Trophoblast cell (in vitro differentiated cells and primary cell): ENCODE measurements around the gene PDXP.

Source experiments
- DNase-seq, 2 donors: peaks; one replicate each; pipeline ENCODE4 v3.0.0-alpha.2; 2016
- H2AFZ ChIP-seq: 2 replicates; pipeline ENCODE4 v1.6.1; 2013; ENCODE audit warnings: low read length, moderate library complexity, mild to moderate bottlenecking; ENCODE audit not compliant: insufficient read depth, poor library complexity
- H2AK5ac ChIP-seq: 2 replicates; pipeline ENCODE4 v1.6.1; 2013; ENCODE audit warnings: mild to moderate bottlenecking, low read length
- H2BK120ac ChIP-seq: 2 replicates; pipeline ENCODE4 v1.6.1; 2013; ENCODE audit warnings: low read length, mild to moderate bottlenecking, moderate library complexity; ENCODE audit not compliant: insufficient read depth, poor library complexity
- H2BK12ac ChIP-seq: 2 replicates; pipeline ENCODE4 v1.6.1; 2013; ENCODE audit warnings: mild to moderate bottlenecking, low read length, moderate library complexity
- H2BK5ac ChIP-seq: 2 replicates; pipeline ENCODE4 v1.6.1; 2013; ENCODE audit warnings: low read length, low read depth, moderate library complexity, mild to moderate bottlenecking; ENCODE audit not compliant: poor library complexity
- H3K14ac ChIP-seq: 2 replicates; pipeline ENCODE4 v1.6.1; 2013; ENCODE audit warnings: mild to moderate bottlenecking, low read length
- H3K18ac ChIP-seq: 2 replicates; pipeline ENCODE4 v1.6.1; 2013; ENCODE audit warnings: mild to moderate bottlenecking, low read length
- H3K23ac ChIP-seq: 2 replicates; pipeline ENCODE4 v1.6.1; 2013; ENCODE audit warnings: low read length
- H3K27ac ChIP-seq: 2 replicates; pipeline ENCODE4 v1.5.1; 2013; ENCODE audit warnings: low read depth, mild to moderate bottlenecking, inconsistent platforms, low read length, moderate library complexity
- H3K27me3 ChIP-seq: 2 replicates; pipeline ENCODE4 v1.6.1; 2013; ENCODE audit warnings: inconsistent platforms, mild to moderate bottlenecking, low read length, moderate library complexity; ENCODE audit not compliant: insufficient read depth
- H3K36me3 ChIP-seq, 2 experiments: 1 replicate in 1 of 2; 2 replicates in 1 of 2; pipeline ENCODE4 v1.6.1; 2013; ENCODE audit warnings: low read length in 2 of 2, mild to moderate bottlenecking in 2 of 2, moderate library complexity in 1 of 2; ENCODE audit not compliant: insufficient read depth in 2 of 2, control insufficient read depth in 1 of 2
- H3K4ac ChIP-seq: 2 replicates; pipeline ENCODE4 v1.6.1; 2013; ENCODE audit warnings: low read depth, mild to moderate bottlenecking, low read length, moderate library complexity
- H3K4me1 ChIP-seq, 2 experiments: 1 replicate in 1 of 2; 2 replicates in 1 of 2; pipeline ENCODE4 v1.6.1; 2013; ENCODE audit warnings: low read length in 2 of 2, mild to moderate bottlenecking in 2 of 2, moderate library complexity in 1 of 2; ENCODE audit not compliant: insufficient read depth in 2 of 2, control insufficient read depth in 1 of 2
- H3K4me2 ChIP-seq: 2 replicates; pipeline ENCODE4 v1.6.1; 2013; ENCODE audit warnings: inconsistent platforms, mild to moderate bottlenecking, low read length, moderate library complexity
- H3K4me3 ChIP-seq: 2 replicates; pipeline ENCODE4 v1.5.1; 2013; ENCODE audit warnings: mild to moderate bottlenecking, low read depth, low read length, inconsistent platforms
- H3K79me1 ChIP-seq: one replicate; pipeline ENCODE4 v1.6.1; 2013; ENCODE audit warnings: low read length
- H3K79me2 ChIP-seq: 2 replicates; pipeline ENCODE4 v1.6.1; 2013; ENCODE audit warnings: low read length, mild to moderate bottlenecking; ENCODE audit not compliant: control insufficient read depth, insufficient read depth, poor library complexity
- H3K9ac ChIP-seq: 2 replicates; pipeline ENCODE4 v1.6.1; 2013; ENCODE audit warnings: mild to moderate bottlenecking, low read length
- H3K9me3 ChIP-seq: 2 replicates; pipeline ENCODE4 v1.6.1; 2013; ENCODE audit warnings: low read depth, mild to moderate bottlenecking, control low read depth, inconsistent platforms, low read length; ENCODE audit not compliant: insufficient read depth
- H4K12ac ChIP-seq: 2 replicates; pipeline ENCODE4 v1.6.1; 2013; ENCODE audit warnings: low read depth, mild to moderate bottlenecking, low read length, moderate library complexity
- H4K8ac ChIP-seq: 2 replicates; pipeline ENCODE4 v1.6.1; 2013; ENCODE audit warnings: low read depth, mild to moderate bottlenecking, low read length, moderate library complexity
- H4K91ac ChIP-seq: one replicate; pipeline ENCODE4 v1.6.1; 2013; ENCODE audit warnings: low read depth, mild to moderate bottlenecking, low read length, moderate library complexity
- WGBS: extraction: QIAGEN DNeasy Blood & Tissue Kit; methylation state at CpG from one replicate; pipeline ENCODE4 v1.1.7; 2013; ENCODE audit warnings: missing lambda C conversion rate; ENCODE audit not compliant: insufficient read length, insufficient coverage; ENCODE audit errors: extremely low coverage; 5-methylcytosine and 5-hydroxymethylcytosine counted together

The PDXP gene

GRCh38 chr22:37632174-37633088 is 26.1 kb upstream of the PDXP start:
- H4K91ac ChIP-seq, result no peak overlapping the region
- no peak overlapping the region for H3K23ac ChIP-seq
- no CpG with 5 or more reads among the region's 14 CpGs for WGBS
- H2AFZ ChIP-seq, result no peak overlapping the region
- H3K36me3 ChIP-seq, result peaks cover 28 to 38% of the 10 kb centered on the region in 2 experiments
- H2BK5ac ChIP-seq, result no peak overlapping the region
- H3K4me2 ChIP-seq, result no peak overlapping the region
- peaks cover 2% of the 10 kb centered on the region for H3K9me3 ChIP-seq
- H3K4me3 ChIP-seq, result no peak overlapping the region
- H3K27me3 ChIP-seq, result no peaks in the 10 kb centered on the region
- H2BK120ac ChIP-seq, result no peak overlapping the region
- no peak overlapping the region for H3K27ac ChIP-seq
- no peaks in the 10 kb centered on the region for H3K79me2 ChIP-seq
- H4K8ac ChIP-seq, result peak overlapping the region; percentile 9
- H3K18ac ChIP-seq, result no peak overlapping the region
- peaks cover 5% of the 10 kb centered on the region for H3K79me1 ChIP-seq
- H3K14ac ChIP-seq, result no peak overlapping the region
- H2AK5ac ChIP-seq, result no peak overlapping the region
- H2BK12ac ChIP-seq, result no peak overlapping the region
- no peak overlapping the region for H3K9ac ChIP-seq
- DNase-seq, result no peak
- H4K12ac ChIP-seq, result no peak overlapping the region
- H3K4me1 ChIP-seq, result peaks cover 17 to 21% of the 10 kb centered on the region in 2 experiments
- H3K4ac ChIP-seq, result no peak overlapping the region

- no peaks in the 10 kb centered on the region for H3K79me2 ChIP-seq
- WGBS, result no CpG with 5 or more reads among the region's 11 CpGs
- H4K91ac ChIP-seq, result peak overlapping the region; percentile 7
- peak overlapping the region; percentile 49 for H3K27ac ChIP-seq
- H2AK5ac ChIP-seq, result no peak overlapping the region
- H3K79me1 ChIP-seq, result peaks cover 5% of the 10 kb centered on the region
- H3K4me1 ChIP-seq, result peaks cover 17 to 21% of the 10 kb centered on the region in 2 experiments
- no peaks in the 10 kb centered on the region for H3K27me3 ChIP-seq
- H3K36me3 ChIP-seq, result peaks cover 28 to 38% of the 10 kb centered on the region in 2 experiments
- no peak overlapping the region for H3K23ac ChIP-seq
- DNase-seq, result no peak
- no peak overlapping the region for H3K4me2 ChIP-seq
- H2AFZ ChIP-seq, result no peak overlapping the region
- H2BK120ac ChIP-seq, result no peak overlapping the region
- no peak overlapping the region for H3K18ac ChIP-seq
- H3K4me3 ChIP-seq, result no peak overlapping the region
- no peak overlapping the region for H2BK5ac ChIP-seq
- no peak overlapping the region for H3K14ac ChIP-seq
- no peak overlapping the region for H3K9ac ChIP-seq
- no peak overlapping the region for H3K4ac ChIP-seq
- H4K12ac ChIP-seq, result no peak overlapping the region
- peaks cover 2% of the 10 kb centered on the region for H3K9me3 ChIP-seq
- H2BK12ac ChIP-seq, result no peak overlapping the region
- H4K8ac ChIP-seq, result no peak overlapping the region
Observed at GRCh38 chr22:37633089-37633624, 25.4 kb upstream of the PDXP start.

GRCh38 chr22:37633625-37634416 is 24.7 kb upstream of the PDXP start:
- Histone ChIP-seq H3K27me3 (no peaks in the 10 kb centered on the region), H3K4me1 (peaks cover 18 to 23% of the 10 kb centered on the region in 2 experiments), H2AFZ (peak overlapping the region; percentile 46), H4K12ac (peak overlapping the region; percentile 17), H3K23ac (no peak overlapping the region), H3K4ac (peak overlapping the region; percentile 8), H3K36me3 (peaks cover 28 to 38% of the 10 kb centered on the region in 2 experiments), H2AK5ac (peak overlapping the region; percentile 9), H4K8ac (peak overlapping the region; percentile 59), H3K14ac (peak overlapping the region; percentile 54), H2BK5ac (peak overlapping the region; percentile 10), H3K18ac (peak overlapping the region; percentile 43), H3K4me2 (peak overlapping the region; percentile 2), H3K4me3 (no peak overlapping the region), H4K91ac (peak overlapping the region; percentile 65), H3K9ac (no peak overlapping the region), H2BK120ac (peak overlapping the region; percentile 10), H3K9me3 (peaks cover 2% of the 10 kb centered on the region), H3K27ac (peak overlapping the region; percentile 49), H2BK12ac (peak overlapping the region; percentile 12), H3K79me2 (no peaks in the 10 kb centered on the region), H3K79me1 (peaks cover 6% of the 10 kb centered on the region)
- DNase-seq, result peak; percentile 51 to 54
- no CpG with 5 or more reads among the region's 24 CpGs for WGBS

GRCh38 chr22:37634417-37634924 is 24.1 kb upstream of the PDXP start:
- H3K9ac ChIP-seq, result no peak overlapping the region
- peaks cover 28 to 31% of the 10 kb centered on the region in 2 experiments for H3K36me3 ChIP-seq
- no peaks in the 10 kb centered on the region for H3K27me3 ChIP-seq
- H3K79me2 ChIP-seq, result no peaks in the 10 kb centered on the region
- no peak overlapping the region for H2BK120ac ChIP-seq
- no peak overlapping the region for H3K18ac ChIP-seq
- H3K4me1 ChIP-seq, result peaks cover 21 to 27% of the 10 kb centered on the region in 2 experiments
- H2AK5ac ChIP-seq, result no peak overlapping the region
- no peak overlapping the region for H4K8ac ChIP-seq
- H2BK5ac ChIP-seq, result no peak overlapping the region
- peaks cover 10% of the 10 kb centered on the region for H3K79me1 ChIP-seq
- H2BK12ac ChIP-seq, result no peak overlapping the region
- H3K9me3 ChIP-seq, result peaks cover 2% of the 10 kb centered on the region
- no peak overlapping the region for H2AFZ ChIP-seq
- no CpG with 5 or more reads among the region's 8 CpGs for WGBS
- H3K27ac ChIP-seq, result no peak overlapping the region
- no peak for DNase-seq
- no peak overlapping the region for H3K4me3 ChIP-seq
- no peak overlapping the region for H4K91ac ChIP-seq
- no peak overlapping the region for H3K23ac ChIP-seq
- no peak overlapping the region for H3K14ac ChIP-seq
- H3K4me2 ChIP-seq, result no peak overlapping the region
- H4K12ac ChIP-seq, result no peak overlapping the region
- no peak overlapping the region for H3K4ac ChIP-seq
